K562 (cell line): ENCODE measurements around the gene FAM53A. TPM values are rescaled to one million over a fixed set of nuclear protein-coding genes. Genes with fewer than 3 reads are reported as not detected.

Experiments used
- ATAC-seq: fragments of 200-7000 bp; cut with Tn5 transposase; 3 replicates; pipeline ENCODE4 v1.9.1; 2020; ENCODE audit warnings: moderate library complexity
- BruUV-seq: library from RNA; stranded (reverse); fragments of 400-500 nt; replicated peaks from 2 replicates; lab custom pipeline; 2021; lab: Mats Ljungman, UMichigan
- CTCF ChIA-PET: fragments of 300-600 bp; formaldehyde crosslinking; extraction: SDS; loops from one replicate; lab custom pipeline; 2021; ENCODE audit warnings: low intra/inter-chr PET ratio; lab: Yijun Ruan, JAX
- POLR2A ChIA-PET: fragments of 300-600, 350-650 bp; sonication (Branson Sonifier 250); formaldehyde crosslinking; extraction: SDS; loops from one replicate; lab custom pipeline; 2021; ENCODE audit warnings: antibody characterized with exemption, inconsistent platforms; lab: Yijun Ruan, JAX
- DNase-seq, 4 experiments: peaks; one replicate each; pipeline versions ENCODE4 v3.0.0 to v3.0.0-alpha.2; 2011 to 2018; ENCODE audit warnings: low spot score in 3 of 4, mixed read lengths in 3 of 4; ENCODE audit errors: extremely low read depth in 1 of 4
- FAIRE-seq: peaks from 2 replicates; lab custom pipeline; 2011; peaks lifted over from hg19 to GRCh38; lab: Jason Lieb, UNC
- H2AFZ ChIP-seq: 2 replicates; pipeline ENCODE4 v1.6.0; 2011; ENCODE audit warnings: low read depth, low read length, control low read depth, inconsistent platforms
- H3K27ac ChIP-seq: fragments of 200-600 bp; 3 replicates; pipeline ENCODE4 v1.8.0; 2011; ENCODE audit warnings: low read depth, mild to moderate bottlenecking, control low read depth, inconsistent platforms, low read length, moderate library complexity, mixed read lengths; ENCODE audit errors: extremely low read depth
- H3K27me3 ChIP-seq, 2 experiments: fragments of 300-600 bp in 1 of 2; 2 replicates in 1 of 2; 3 replicates in 1 of 2; pipeline versions ENCODE4 v1.6.0 to v1.8.0; 2011; ENCODE audit warnings: inconsistent platforms in 2 of 2, low read length in 2 of 2, mild to moderate bottlenecking in 1 of 2, mixed read lengths in 1 of 2, moderate library complexity in 1 of 2; ENCODE audit not compliant: control insufficient read depth in 2 of 2, insufficient read depth in 2 of 2
- H3K36me3 ChIP-seq: fragments of 300-600 bp; 3 replicates; pipeline ENCODE4 v1.8.0; 2011; ENCODE audit warnings: mild to moderate bottlenecking, low read length, inconsistent platforms; ENCODE audit not compliant: control insufficient read depth, insufficient read depth
- H3K4me1 ChIP-seq, 2 experiments: fragments of 200-600 bp in 1 of 2; replicated peaks in 1 of 2; 2 replicates in 1 of 2; 3 replicates in 1 of 2; pipeline versions ENCODE4 v1.5.1 to v1.8.0; 2011; ENCODE audit warnings: inconsistent platforms in 2 of 2, low read length in 2 of 2, mild to moderate bottlenecking in 1 of 2, mixed read lengths in 1 of 2, moderate library complexity in 1 of 2; ENCODE audit not compliant: control insufficient read depth in 2 of 2, insufficient read depth in 2 of 2
- H3K4me2 ChIP-seq: 2 replicates; pipeline ENCODE4 v1.6.1; 2011; ENCODE audit warnings: low read length, control low read depth, inconsistent platforms, mixed read lengths; ENCODE audit not compliant: insufficient read depth
- H3K4me3 ChIP-seq: fragments of 200-600 bp; sonication (generic), shearing (Covaris generic); 2 replicates; pipeline ENCODE4 v1.5.1; 2016; ENCODE audit warnings: control low read depth, inconsistent platforms
- H3K79me2 ChIP-seq: fragments of 200-600 bp; 3 replicates; pipeline ENCODE4 v1.8.0; 2011; ENCODE audit warnings: low read length, inconsistent platforms; ENCODE audit not compliant: control insufficient read depth, insufficient read depth
- H3K9ac ChIP-seq, 2 experiments: 2 replicates each; pipeline versions ENCODE4 v1.6.0 to v1.6.1; 2011; ENCODE audit warnings: low read depth in 2 of 2, low read length in 2 of 2, control low read depth in 1 of 2, inconsistent platforms in 1 of 2, mild to moderate bottlenecking in 1 of 2, mixed read lengths in 1 of 2; ENCODE audit not compliant: insufficient read depth in 1 of 2
- H3K9me1 ChIP-seq: one replicate; pipeline ENCODE4 v1.6.0; 2011; ENCODE audit warnings: inconsistent platforms, mild to moderate bottlenecking, low read length, moderate library complexity; ENCODE audit not compliant: control insufficient read depth, insufficient read depth
- H3K9me3 ChIP-seq: replicated peaks from 2 replicates; pipeline ENCODE4 v1.5.1; 2011; ENCODE audit warnings: low read depth, low read length, inconsistent platforms; ENCODE audit not compliant: control insufficient read depth, insufficient read depth
- H4K20me1 ChIP-seq: replicated peaks from 2 replicates; pipeline ENCODE4 v1.6.1; 2011; ENCODE audit warnings: low read length, inconsistent platforms, mixed read lengths; ENCODE audit not compliant: control insufficient read depth, insufficient read depth
- NCOR1 ChIP-seq: fragments of 450-650 bp; IDR thresholded peaks from 2 replicates; pipeline ENCODE4 v1.6.1; 2016; ENCODE audit warnings: mild to moderate bottlenecking, moderate library complexity
- RNF219 ChIP-seq: fragments of 250-450 bp; sonication (Bioruptor Pico); IDR thresholded peaks from 2 replicates; pipeline ENCODE4 v1.5.0; 2022; ENCODE audit warnings: mild to moderate bottlenecking
- TAL1 ChIP-seq: fragments of 450-650 bp; IDR thresholded peaks from 2 replicates; pipeline ENCODE4 v1.6.1; 2016; ENCODE audit warnings: mild to moderate bottlenecking
- USF2 ChIP-seq: sonication (generic); formaldehyde crosslinking; IDR thresholded peaks from 2 replicates; pipeline ENCODE4 v1.5.0; 2020; ENCODE audit warnings: missing genetic modification reagents
- ZBTB12 ChIP-seq: fragments of 250-450 bp; sonication (Bioruptor Pico); IDR thresholded peaks from 2 replicates; pipeline ENCODE4 v1.4.0; 2020
- ZC3H4 ChIP-seq: sonication (generic); formaldehyde crosslinking; IDR thresholded peaks from 2 replicates; pipeline ENCODE4 v1.9.0; 2021; ENCODE audit warnings: missing genetic modification reagents, borderline replicate concordance
- ZNF23 ChIP-seq: fragments of 250-450 bp; sonication (Bioruptor Pico); IDR thresholded peaks from 2 replicates; pipeline ENCODE4 v1.4.0; 2020; ENCODE audit warnings: mild to moderate bottlenecking
- ZNF41 ChIP-seq: fragments of 250-450 bp; sonication (Bioruptor Pico); conservative IDR thresholded peaks from 2 replicates; pipeline ENCODE4 v1.4.0; 2020; ENCODE audit warnings: mild to moderate bottlenecking
- WGBS: fragments of 100-300 bp; shearing (Covaris generic); methylation state at CpG from one replicate; pipeline ENCODE4 v1.1.6; 2016; ENCODE audit warnings: low coverage, mixed read lengths; ENCODE audit not compliant: insufficient coverage; ENCODE audit errors: missing lambda C conversion rate; 5-methylcytosine and 5-hydroxymethylcytosine counted together
- in situ Hi-C: fragments of 300-500 bp; cut with MboI; formaldehyde crosslinking; loops from 4 replicates; pipeline ENCODE4 v1.15.0; 2018; ENCODE audit warnings: inconsistent platforms, mixed read lengths
- intact Hi-C: fragments of 100-400 bp; cut with micrococcal nuclease; formaldehyde crosslinking; loops from 2 replicates; pipeline ENCODE4 v1.14.2; 2022
- polyA plus RNA-seq, 8 experiments: library from polyadenylated mRNA; depleted of rRNA in 4 of 8; stranded (reverse) in 5 of 8; unstranded in 3 of 8; fragments of >200 nt; fragmentation: Nextera tagmentation in 2 of 8; fragmentation: Illumina TruSeq in 1 of 8; extraction: Ambion mirVana in 2 of 8; extraction: Trizol in 1 of 8; gene quantifications; 2 replicates each; pipeline versions ENCODE4 v1.2.1 to v1.2.3, GENCODE V29; 2011 to 2014; ENCODE audit warnings: inconsistent platforms in 1 of 8, missing spikeins in 1 of 8
- total RNA-seq, 7 experiments: library from RNA; depleted of rRNA in 6 of 7; stranded (reverse); fragments of >200 nt in 6 of 7; fragmentation: Illumina TruSeq in 2 of 7; extraction: Trizol in 2 of 7; gene quantifications; 2 replicates each; pipeline versions ENCODE4 v1.2.1 to v1.2.3, GENCODE V29; 2011 to 2021; ENCODE audit warnings: low replicate concordance in 1 of 7
- TF ChIP-seq, protein P1 (sequence below): sonication (generic); formaldehyde crosslinking; IDR thresholded peaks from 2 replicates; pipeline ENCODE4 v1.9.0; 2022; ENCODE audit warnings: mild to moderate bottlenecking, missing genetic modification reagents
- TF ChIP-seq, protein P2 (sequence below), 2 experiments: fragments of 250-450 bp in 1 of 2; fragments of 450-650 bp in 1 of 2; sonication (Bioruptor Pico) in 1 of 2; IDR thresholded peaks; 2 replicates each; pipeline versions ENCODE4 v1.6.1 to v1.8.0; 2016 to 2021; ENCODE audit warnings: mild to moderate bottlenecking in 2 of 2, moderate library complexity in 2 of 2, missing compliant biosample characterization in 1 of 2, missing genetic modification characterization in 1 of 2
- TF ChIP-seq, protein P3 (sequence below): sonication (generic); formaldehyde crosslinking; IDR thresholded peaks from 2 replicates; pipeline ENCODE4 v1.8.1; 2023; ENCODE audit warnings: mild to moderate bottlenecking, missing genetic modification reagents

FAM53A gene
- total and polyA plus RNA-seq, 9 of the 15 experiments (the other 6 are each of a cell fraction or from before 2014, with no cell fraction given), result 0.53 to 2.7 (median 1.4) TPM; not detected in 2

DNA sequence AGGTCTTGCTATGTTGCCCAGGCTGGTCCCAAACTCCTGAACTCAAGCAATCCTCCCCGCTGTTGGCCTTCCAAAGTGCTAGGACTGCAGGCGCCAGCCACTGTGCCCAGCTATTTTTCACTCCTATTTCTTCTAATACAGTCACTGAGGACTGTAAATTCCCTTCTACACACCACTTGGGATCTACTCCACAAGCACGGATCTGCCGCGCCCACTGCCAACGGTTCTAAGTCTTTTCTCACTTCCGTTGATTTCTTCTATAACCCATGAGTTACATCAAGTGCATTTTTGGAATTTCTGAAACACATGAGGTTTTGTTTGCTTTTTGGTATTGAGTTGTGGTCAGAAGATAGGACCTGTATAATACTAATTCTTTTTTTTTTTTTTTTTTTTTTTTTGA is 48.6 kb downstream of the FAM53A start:
- H4K20me1 ChIP-seq, result no peaks in the 10 kb centered on the region
- in situ Hi-C loops (no loop called here), intact Hi-C loops (no loop called here)
- peaks cover 14 to 43% of the 10 kb centered on the region in 2 experiments; a peak in 4 of 5 replicates for H3K27me3 ChIP-seq
- H3K9ac ChIP-seq, result no peak overlapping the region
- ChIA-PET CTCF (no interaction called here), POLR2A (interaction anchor here (0.6 to 0.7 kb wide), 2 partner anchors 12 to 853 kb away, joined by 3 to 4 read pairs; no protein-coding TSS in a partner anchor)
- H3K4me1 ChIP-seq, result peaks cover 13 to 59% of the 10 kb centered on the region in 2 experiments; a peak in 4 of 5 replicates
- FAIRE-seq (no peak), ATAC-seq (no peak)
- 46% methylated on average over 7 of the region's 7 CpGs for WGBS
- no peak overlapping the region for H3K27ac ChIP-seq
- no peaks in the 10 kb centered on the region for H3K9me1 ChIP-seq
- BruUV-seq, result no TSS peak
- H3K79me2 ChIP-seq, result no peaks in the 10 kb centered on the region
- H3K4me2 ChIP-seq, result no peak overlapping the region
- no peak overlapping the region for H2AFZ ChIP-seq
- TF ChIP-seq ZNF23 (CRISPR knock-in tag) (no peak), USF2 (no peak), ZBTB12 (CRISPR knock-in tag) (no peak), NCOR1 (no peak), TAL1 (no peak), RNF219 (CRISPR knock-in tag) (no peak), ZC3H4 (CRISPR knock-in tag) (no peak), ZNF41 (no peak)
- TF ChIP-seq, protein P1, sequence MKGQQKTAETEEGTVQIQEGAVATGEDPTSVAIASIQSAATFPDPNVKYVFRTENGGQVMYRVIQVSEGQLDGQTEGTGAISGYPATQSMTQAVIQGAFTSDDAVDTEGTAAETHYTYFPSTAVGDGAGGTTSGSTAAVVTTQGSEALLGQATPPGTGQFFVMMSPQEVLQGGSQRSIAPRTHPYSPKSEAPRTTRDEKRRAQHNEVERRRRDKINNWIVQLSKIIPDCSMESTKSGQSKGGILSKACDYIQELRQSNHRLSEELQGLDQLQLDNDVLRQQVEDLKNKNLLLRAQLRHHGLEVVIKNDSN (CRISPR knock-in tag), result no peak
- TF ChIP-seq, protein P2, sequence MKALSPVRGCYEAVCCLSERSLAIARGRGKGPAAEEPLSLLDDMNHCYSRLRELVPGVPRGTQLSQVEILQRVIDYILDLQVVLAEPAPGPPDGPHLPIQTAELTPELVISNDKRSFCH (CRISPR knock-in tag; IDR thresholded peaks at IDR 0.05), result no peak
- TF ChIP-seq, protein P2 (tag; IDR thresholded peaks at IDR 0.05), result no peak
- TF ChIP-seq, protein P3, sequence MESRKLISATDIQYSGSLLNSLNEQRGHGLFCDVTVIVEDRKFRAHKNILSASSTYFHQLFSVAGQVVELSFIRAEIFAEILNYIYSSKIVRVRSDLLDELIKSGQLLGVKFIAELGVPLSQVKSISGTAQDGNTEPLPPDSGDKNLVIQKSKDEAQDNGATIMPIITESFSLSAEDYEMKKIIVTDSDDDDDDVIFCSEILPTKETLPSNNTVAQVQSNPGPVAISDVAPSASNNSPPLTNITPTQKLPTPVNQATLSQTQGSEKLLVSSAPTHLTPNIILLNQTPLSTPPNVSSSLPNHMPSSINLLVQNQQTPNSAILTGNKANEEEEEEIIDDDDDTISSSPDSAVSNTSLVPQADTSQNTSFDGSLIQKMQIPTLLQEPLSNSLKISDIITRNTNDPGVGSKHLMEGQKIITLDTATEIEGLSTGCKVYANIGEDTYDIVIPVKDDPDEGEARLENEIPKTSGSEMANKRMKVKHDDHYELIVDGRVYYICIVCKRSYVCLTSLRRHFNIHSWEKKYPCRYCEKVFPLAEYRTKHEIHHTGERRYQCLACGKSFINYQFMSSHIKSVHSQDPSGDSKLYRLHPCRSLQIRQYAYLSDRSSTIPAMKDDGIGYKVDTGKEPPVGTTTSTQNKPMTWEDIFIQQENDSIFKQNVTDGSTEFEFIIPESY, result no peak
- TF ChIP-seq, all 486 proteins: peak for 0
- H3K4me3 ChIP-seq, result no peak overlapping the region
- DNase-seq, result no peak
- no peaks in the 10 kb centered on the region for H3K9me3 ChIP-seq
- no peaks in the 10 kb centered on the region for H3K36me3 ChIP-seq
